ACC112 (cell line): ENCODE data around the gene DIPK1B.

Experiments used
- H2AFZ ChIP-seq: fragments of 200-600 bp; sonication (generic); one replicate; pipeline ENCODE4 v1.6.0; 2017; ENCODE audit warnings: antibody characterized with exemption, low read length; ENCODE audit not compliant: unreplicated experiment
- H3K27ac ChIP-seq: fragments of 200-600 bp; sonication (generic); 2 replicates; pipeline ENCODE4 v1.5.1; 2014; ENCODE audit warnings: low read depth, mild to moderate bottlenecking, antibody characterized with exemption, low read length, moderate library complexity
- H3K27me3 ChIP-seq: fragments of 200-600 bp; sonication (generic); 2 replicates; pipeline ENCODE4 v1.6.1; 2014; ENCODE audit warnings: mild to moderate bottlenecking, antibody characterized with exemption, low read length, moderate library complexity, mixed read lengths; ENCODE audit not compliant: insufficient read depth
- H3K36me3 ChIP-seq: fragments of 200-600 bp; sonication (generic); 2 replicates; pipeline ENCODE4 v1.6.1; 2016; ENCODE audit warnings: mild to moderate bottlenecking, antibody characterized with exemption, low read length, moderate library complexity, mixed read lengths; ENCODE audit not compliant: insufficient read depth
- H3K4me1 ChIP-seq: fragments of 200-600 bp; sonication (generic); one replicate; pipeline ENCODE4 v1.6.1; 2016; ENCODE audit warnings: low read length, mixed read lengths; ENCODE audit not compliant: insufficient read depth, unreplicated experiment, control insufficient read depth
- H3K4me3 ChIP-seq: fragments of 200-600 bp; sonication (generic); 2 replicates; pipeline ENCODE4 v1.5.1; 2014; ENCODE audit warnings: mild to moderate bottlenecking, low read depth, low read length
- H3K79me2 ChIP-seq: fragments of 200-600 bp; sonication (generic); one replicate; pipeline ENCODE4 v1.6.0; 2016; ENCODE audit warnings: low read length; ENCODE audit not compliant: control insufficient read depth, unreplicated experiment, insufficient read depth

Gene DIPK1B

GRCh38 chr9:136714893-136715274, 2.5 kb downstream of the DIPK1B start:
- Histone ChIP-seq H3K79me2 (no peaks in the 10 kb centered on the region), H3K27ac (no peak overlapping the region), H3K27me3 (peaks cover 6% of the 10 kb centered on the region; the same call in 1 of the 2 replicates), H3K4me1 (no peaks in the 10 kb centered on the region), H3K36me3 (no peaks in the 10 kb centered on the region), H3K4me3 (no peak overlapping the region), H2AFZ (no peak overlapping the region)

- Histone ChIP-seq H3K27ac (no peak overlapping the region), H3K79me2 (no peaks in the 10 kb centered on the region), H3K4me3 (no peak overlapping the region), H3K4me1 (no peaks in the 10 kb centered on the region), H2AFZ (no peak overlapping the region), H3K36me3 (no peaks in the 10 kb centered on the region), H3K27me3 (peaks cover 6% of the 10 kb centered on the region; the same call in 1 of the 2 replicates)
Observed at GRCh38 chr9:136717399-136717798, 5.0 kb downstream of the DIPK1B start.

GRCh38 chr9:136718345-136719194, 6.2 kb downstream of the DIPK1B start:
- H2AFZ ChIP-seq, result no peak overlapping the region
- no peak overlapping the region for H3K27ac ChIP-seq
- no peaks in the 10 kb centered on the region for H3K79me2 ChIP-seq
- H3K4me1 ChIP-seq, result no peaks in the 10 kb centered on the region
- H3K4me3 ChIP-seq, result no peak overlapping the region
- H3K36me3 ChIP-seq, result peaks cover 4% of the 10 kb centered on the region; the same call in 1 of the 2 replicates
- no peaks in the 10 kb centered on the region for H3K27me3 ChIP-seq

GRCh38 chr9:136719195-136719880, 7.0 kb downstream of the DIPK1B start:
- H3K36me3 ChIP-seq, result peaks cover 12% of the 10 kb centered on the region; the same call in 1 of the 2 replicates
- no peaks in the 10 kb centered on the region for H3K4me1 ChIP-seq

GRCh38 chr9:136720251-136720897, 8.0 kb downstream of the DIPK1B start:
- Histone ChIP-seq H3K27ac (no peak overlapping the region), H3K4me1 (no peaks in the 10 kb centered on the region), H2AFZ (no peak overlapping the region), H3K79me2 (peaks cover under 1% of the 10 kb centered on the region), H3K4me3 (no peak overlapping the region), H3K36me3 (peaks cover 13% of the 10 kb centered on the region; the same call in 1 of the 2 replicates), H3K27me3 (no peaks in the 10 kb centered on the region)

More at GRCh38 chr9:136719195-136719880, 7.0 kb downstream of the DIPK1B start:
- H3K4me3 ChIP-seq, result no peak overlapping the region
- H2AFZ ChIP-seq, result no peak overlapping the region
- no peak overlapping the region for H3K27ac ChIP-seq
- H3K27me3 ChIP-seq, result no peaks in the 10 kb centered on the region
- H3K79me2 ChIP-seq, result no peaks in the 10 kb centered on the region

- no peak overlapping the region for H3K27ac ChIP-seq
- peaks cover 6% of the 10 kb centered on the region for H3K79me2 ChIP-seq
- H3K27me3 ChIP-seq, result no peaks in the 10 kb centered on the region
- no peak overlapping the region for H3K4me3 ChIP-seq
- no peak overlapping the region for H2AFZ ChIP-seq
- H3K36me3 ChIP-seq, result peaks cover 16% of the 10 kb centered on the region; the same call in 1 of the 2 replicates
- peaks cover 5% of the 10 kb centered on the region for H3K4me1 ChIP-seq
Observed at GRCh38 chr9:136720898-136721338, 8.5 kb downstream of the DIPK1B start.

- Histone ChIP-seq H2AFZ (no peak overlapping the region), H3K27ac (no peak overlapping the region), H3K4me3 (no peak overlapping the region), H3K36me3 (peaks cover 22% of the 10 kb centered on the region; the same call in 1 of the 2 replicates), H3K4me1 (peaks cover 11% of the 10 kb centered on the region), H3K79me2 (peaks cover 12% of the 10 kb centered on the region), H3K27me3 (no peaks in the 10 kb centered on the region)
Observed at GRCh38 chr9:136721339-136722092, 9.1 kb downstream of the DIPK1B start.

- peaks cover 14% of the 10 kb centered on the region for H3K4me1 ChIP-seq
- peaks cover 20% of the 10 kb centered on the region for H3K79me2 ChIP-seq
- H3K27me3 ChIP-seq, result no peaks in the 10 kb centered on the region
- H3K36me3 ChIP-seq, result peaks cover 23% of the 10 kb centered on the region; the same call in 1 of the 2 replicates
- no peak overlapping the region for H2AFZ ChIP-seq
- no peak overlapping the region for H3K4me3 ChIP-seq
- no peak overlapping the region for H3K27ac ChIP-seq
Observed at GRCh38 chr9:136722093-136722968, 10.0 kb downstream of the DIPK1B start.

GRCh38 chr9:136722969-136723356, 10.6 kb downstream of the DIPK1B start:
- Histone ChIP-seq H3K4me1 (peaks cover 14% of the 10 kb centered on the region), H3K36me3 (peaks cover 23% of the 10 kb centered on the region; the same call in 1 of the 2 replicates), H3K4me3 (no peak overlapping the region), H3K79me2 (peaks cover 26% of the 10 kb centered on the region), H3K27me3 (no peaks in the 10 kb centered on the region), H2AFZ (no peak overlapping the region), H3K27ac (no peak overlapping the region)
